Nephron (organoid): ENCODE results near the gene FAM131C.
"Not testable (repeated sequence)": the region's sequence is repeated elsewhere in the genome, so short reads cannot be mapped to it uniquely, and the experiment has no call there.

Experiments
- H3K27ac Mint-ChIP-seq, 3 experiments: 2 replicates each; pipeline ENCODE4 v1.8.0; 2020; ENCODE audit warnings: mixed read lengths in 3 of 3, mild to moderate bottlenecking in 2 of 3, moderate library complexity in 1 of 3
- H3K27me3 Mint-ChIP-seq: 2 replicates; pipeline ENCODE4 v1.8.0; 2021; ENCODE audit warnings: low read depth, mild to moderate bottlenecking, moderate library complexity, mixed read lengths
- H3K36me3 Mint-ChIP-seq: 2 replicates; pipeline ENCODE4 v1.8.0; 2020; ENCODE audit warnings: low read depth, mixed read lengths
- H3K4me1 Mint-ChIP-seq: 2 replicates; pipeline ENCODE4 v1.8.0; 2020; ENCODE audit warnings: mixed read lengths
- H3K4me3 Mint-ChIP-seq, 3 experiments: 2 replicates each; pipeline ENCODE4 v1.8.0; 2020; ENCODE audit warnings: mild to moderate bottlenecking in 3 of 3, mixed read lengths in 3 of 3, moderate library complexity in 2 of 3
- H3K9me3 Mint-ChIP-seq: 2 replicates; pipeline ENCODE4 v1.8.0; 2020; ENCODE audit warnings: mixed read lengths
- TF ChIP-seq, protein P1 (sequence below), 3 experiments: fragments of 200-600 bp; sonication (generic); IDR thresholded peaks; one replicate each; pipeline ENCODE4 v1.5.0; 2021; ENCODE audit warnings: antibody characterized with exemption in 3 of 3; ENCODE audit not compliant: unreplicated experiment in 3 of 3

The FAM131C gene

DNA sequence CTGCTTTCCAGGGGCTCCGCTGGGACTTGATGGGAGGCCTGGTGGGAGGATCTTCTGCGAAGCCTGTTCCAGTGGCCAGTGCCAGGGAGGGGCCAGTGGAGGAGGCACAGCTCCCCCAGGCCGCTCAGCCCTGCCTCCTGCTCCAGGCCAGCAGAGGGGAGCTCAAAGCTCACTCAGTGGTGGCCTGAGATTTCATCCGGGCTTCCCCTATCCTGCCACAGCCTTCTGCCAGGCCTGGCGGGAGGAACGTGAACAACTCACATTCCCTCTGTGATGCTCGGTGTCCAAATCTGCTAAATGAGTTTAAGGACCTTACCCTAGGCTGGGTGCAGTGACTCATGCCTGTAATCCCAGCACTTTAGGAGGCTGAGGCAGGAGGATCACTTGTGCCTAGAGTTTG is 26.6 kb downstream of the FAM131C start:
- H3K4me3 Mint-ChIP-seq, result no peak overlapping the region
- peaks cover 4% of the 10 kb centered on the region for H3K4me1 Mint-ChIP-seq
- TF ChIP-seq, protein P1, sequence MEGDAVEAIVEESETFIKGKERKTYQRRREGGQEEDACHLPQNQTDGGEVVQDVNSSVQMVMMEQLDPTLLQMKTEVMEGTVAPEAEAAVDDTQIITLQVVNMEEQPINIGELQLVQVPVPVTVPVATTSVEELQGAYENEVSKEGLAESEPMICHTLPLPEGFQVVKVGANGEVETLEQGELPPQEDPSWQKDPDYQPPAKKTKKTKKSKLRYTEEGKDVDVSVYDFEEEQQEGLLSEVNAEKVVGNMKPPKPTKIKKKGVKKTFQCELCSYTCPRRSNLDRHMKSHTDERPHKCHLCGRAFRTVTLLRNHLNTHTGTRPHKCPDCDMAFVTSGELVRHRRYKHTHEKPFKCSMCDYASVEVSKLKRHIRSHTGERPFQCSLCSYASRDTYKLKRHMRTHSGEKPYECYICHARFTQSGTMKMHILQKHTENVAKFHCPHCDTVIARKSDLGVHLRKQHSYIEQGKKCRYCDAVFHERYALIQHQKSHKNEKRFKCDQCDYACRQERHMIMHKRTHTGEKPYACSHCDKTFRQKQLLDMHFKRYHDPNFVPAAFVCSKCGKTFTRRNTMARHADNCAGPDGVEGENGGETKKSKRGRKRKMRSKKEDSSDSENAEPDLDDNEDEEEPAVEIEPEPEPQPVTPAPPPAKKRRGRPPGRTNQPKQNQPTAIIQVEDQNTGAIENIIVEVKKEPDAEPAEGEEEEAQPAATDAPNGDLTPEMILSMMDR (IDR thresholded peaks at IDR 0.05; ENCODE audit: unreplicated experiment in 3 of 3), result no peak
- H3K36me3 Mint-ChIP-seq, result no peaks in the 10 kb centered on the region
- H3K9me3 Mint-ChIP-seq, result no peaks in the 10 kb centered on the region
- no peak overlapping the region for H3K27ac Mint-ChIP-seq
- H3K27me3 Mint-ChIP-seq, result peaks cover 22% of the 10 kb centered on the region

DNA sequence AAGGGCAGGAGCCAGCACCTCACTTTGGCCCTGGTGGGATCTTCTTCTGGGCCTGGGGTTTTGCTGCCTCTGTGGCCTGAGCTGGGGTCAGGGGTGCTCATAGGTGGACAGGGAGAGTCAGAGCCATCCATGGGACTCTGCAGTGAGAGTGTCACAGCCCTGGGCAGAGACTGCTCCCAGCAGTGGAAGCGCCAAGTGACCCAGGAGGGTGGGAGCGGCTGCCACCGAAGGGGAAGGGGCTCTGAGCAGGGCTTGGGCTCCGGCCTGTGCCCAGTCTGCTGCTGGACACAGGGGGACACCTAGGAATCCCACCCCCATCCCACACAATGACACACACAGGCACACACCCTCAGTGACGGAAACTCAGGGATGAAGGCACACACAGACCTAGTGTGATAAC is 29.5 kb downstream of the FAM131C start:
- Mint-ChIP-seq H3K27ac (peak overlapping the region in 1 of 3 experiments; percentile 90), H3K4me3 (no peak overlapping the region), H3K27me3 (peaks cover 24% of the 10 kb centered on the region), H3K4me1 (no peaks in the 10 kb centered on the region), H3K36me3 (no peaks in the 10 kb centered on the region), H3K9me3 (no peaks in the 10 kb centered on the region)
- TF ChIP-seq, protein P1 (IDR thresholded peaks at IDR 0.05; ENCODE audit: unreplicated experiment in 3 of 3), result no peak

DNA sequence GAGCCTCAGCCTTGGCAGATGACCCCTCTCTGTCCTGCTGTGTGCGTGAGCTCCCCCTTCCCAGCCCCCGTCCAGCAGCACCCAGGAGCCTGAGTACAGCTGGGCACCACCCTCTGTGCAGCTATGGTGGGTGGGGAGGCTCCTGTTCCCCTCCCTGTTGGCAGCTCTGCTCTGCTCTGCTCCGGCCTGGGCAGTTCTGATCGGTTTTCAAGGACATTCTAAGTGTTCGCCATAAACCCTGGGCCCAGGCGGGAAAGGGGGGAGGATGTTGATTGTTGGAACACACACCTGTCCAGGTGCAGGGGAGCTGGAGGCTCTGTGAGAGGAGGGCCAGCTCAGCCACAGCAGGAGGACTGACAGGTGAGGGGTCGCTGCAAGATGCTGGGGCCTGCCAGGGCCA is 29.9 kb downstream of the FAM131C start, which contains the start of gene CLCNKB:
CLCNKB (plus strand) TSS at position 262 of the 400 bp plus-strand sequence. CDS start 711 bp downstream, outside the sequence.
- TF ChIP-seq, protein P1 (IDR thresholded peaks at IDR 0.05; ENCODE audit: unreplicated experiment in 3 of 3), result no peak
- peak within 1 kb of the TSS in 1 of 3 experiments; percentile 38 for H3K4me3 Mint-ChIP-seq
- no peaks in the 10 kb centered on the region for H3K9me3 Mint-ChIP-seq
- H3K27ac Mint-ChIP-seq, result peak within 1 kb of the TSS in 1 of 3 experiments; percentile 90
- no peaks in the 10 kb centered on the region for H3K36me3 Mint-ChIP-seq
- H3K27me3 Mint-ChIP-seq, result peaks cover 24% of the 10 kb centered on the region
- no peaks in the 10 kb centered on the region for H3K4me1 Mint-ChIP-seq

DNA sequence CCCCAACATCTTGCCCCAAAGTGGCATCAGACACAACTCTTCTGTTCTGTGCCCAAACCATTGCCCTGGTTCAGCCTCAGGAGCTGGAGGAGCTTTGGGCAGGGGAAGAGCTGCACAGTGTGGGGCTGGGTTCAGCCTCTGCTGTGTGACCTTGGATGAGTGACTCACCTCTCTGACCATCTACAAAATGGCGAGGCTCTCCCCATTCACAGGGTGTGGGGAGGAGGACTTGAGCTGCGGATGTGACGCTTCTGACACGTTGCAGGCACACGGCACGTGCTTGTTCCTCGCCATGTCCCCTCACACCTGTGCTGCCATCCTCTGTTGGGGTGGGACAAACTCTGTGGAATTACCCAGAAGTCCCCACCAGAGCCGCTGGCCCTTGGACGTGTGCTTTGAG is 30.8 kb downstream of the FAM131C start:
- H3K4me1 Mint-ChIP-seq, H3K4me3 Mint-ChIP-seq, H3K36me3 Mint-ChIP-seq, H3K27ac Mint-ChIP-seq, H3K9me3 Mint-ChIP-seq: not testable (repeated sequence)
- peaks cover 30% of the 10 kb centered on the region for H3K27me3 Mint-ChIP-seq

DNA sequence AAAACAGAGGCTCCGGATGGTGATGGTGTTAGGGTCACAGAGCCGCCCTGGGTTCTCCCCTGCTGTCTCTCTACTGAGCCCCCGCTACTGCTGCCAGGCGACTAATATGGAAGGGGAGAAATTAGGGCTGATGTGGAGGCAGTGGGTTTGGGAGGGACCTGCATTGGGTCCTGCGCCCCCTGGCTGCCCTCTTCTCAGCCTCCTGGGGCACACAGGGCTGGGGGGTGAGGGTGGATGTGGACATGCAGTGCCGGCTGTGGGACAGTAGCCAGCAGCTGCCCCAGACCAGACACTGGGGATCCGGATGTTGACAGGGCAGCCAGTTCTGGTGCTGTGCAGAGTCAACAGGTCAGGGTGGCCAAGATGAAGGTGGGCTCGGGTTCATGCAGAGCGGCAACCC is 31.4 kb downstream of the FAM131C start:
- H3K27ac Mint-ChIP-seq, result no peak overlapping the region

DNA sequence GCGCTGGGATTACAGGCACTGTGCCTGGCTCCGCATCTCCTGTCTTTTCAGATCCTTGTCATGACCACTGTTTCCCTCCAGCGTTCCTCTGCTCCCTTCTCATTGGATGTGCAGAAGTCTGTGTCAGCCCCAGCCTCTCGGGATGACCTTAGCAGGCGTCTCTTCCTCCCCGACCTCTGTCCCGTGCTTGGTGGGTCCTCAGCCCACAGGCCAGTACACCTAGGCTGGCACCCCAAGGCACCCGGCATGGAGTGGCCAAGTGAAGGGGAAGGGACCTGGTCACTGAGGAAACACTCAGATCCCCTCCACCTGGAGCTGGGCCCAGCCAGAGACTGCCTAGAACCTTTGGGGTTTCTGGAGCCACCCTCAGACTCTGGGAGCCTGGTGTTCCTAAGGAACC is 32.3 kb downstream of the FAM131C start:
- Mint-ChIP-seq H3K27me3 (peaks cover 32% of the 10 kb centered on the region), H3K9me3 (no peaks in the 10 kb centered on the region)

More for the DNA sequence above, 31.4 kb downstream of the FAM131C start:
- no peaks in the 10 kb centered on the region for H3K36me3 Mint-ChIP-seq
- H3K4me1 Mint-ChIP-seq, result no peaks in the 10 kb centered on the region
- no peak overlapping the region for H3K4me3 Mint-ChIP-seq
- TF ChIP-seq, protein P1 (IDR thresholded peaks at IDR 0.05; ENCODE audit: unreplicated experiment in 3 of 3), result no peak
- H3K27me3 Mint-ChIP-seq, result peaks cover 32% of the 10 kb centered on the region
- no peaks in the 10 kb centered on the region for H3K9me3 Mint-ChIP-seq

DNA sequence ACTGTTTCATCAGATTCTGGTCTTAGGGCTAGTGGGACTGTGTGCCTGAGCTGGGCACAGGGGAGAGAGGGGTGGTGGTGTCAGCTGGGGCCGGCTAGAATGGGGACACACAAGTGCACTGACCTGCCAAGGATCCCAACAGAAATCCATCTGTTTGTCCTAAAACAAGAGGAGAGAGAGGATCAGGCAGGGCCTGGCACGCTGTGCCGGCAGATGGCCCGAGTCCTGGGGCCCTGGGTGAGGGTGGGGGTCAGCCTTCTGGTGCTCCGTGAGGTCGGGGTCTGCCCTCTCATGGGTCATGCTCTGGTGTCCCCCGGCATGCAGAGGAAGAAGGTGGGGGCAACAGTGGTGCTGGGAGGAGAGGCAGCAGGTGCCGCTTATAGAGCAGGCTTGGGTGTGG is 33.6 kb downstream of the FAM131C start:
- not testable (repeated sequence) for H3K36me3 Mint-ChIP-seq, H3K4me3 Mint-ChIP-seq, H3K4me1 Mint-ChIP-seq, H3K27ac Mint-ChIP-seq, H3K9me3 Mint-ChIP-seq
- peaks cover 30% of the 10 kb centered on the region for H3K27me3 Mint-ChIP-seq

More for the DNA sequence above, 32.3 kb downstream of the FAM131C start:
- Mint-ChIP-seq H3K4me1 (no peaks in the 10 kb centered on the region), H3K27ac (no peak overlapping the region), H3K4me3 (no peak overlapping the region), H3K36me3 (no peaks in the 10 kb centered on the region)
- TF ChIP-seq, protein P1 (IDR thresholded peaks at IDR 0.05; ENCODE audit: unreplicated experiment in 3 of 3), result no peak
